HepG2 (cell line): ENCODE data around the gene PNRC1. TPM values are rescaled to one million over a fixed set of nuclear protein-coding genes. Genes with fewer than 3 reads are reported as not detected.

ENCODE experiments used
- DNMT3B ChIP-seq: conservative IDR thresholded peaks from 2 replicates; pipeline ENCODE4 v1.6.1; 2016; ENCODE audit warnings: missing biosample characterization, control low read depth
- ELF1 ChIP-seq: sonication (generic); formaldehyde crosslinking; IDR thresholded peaks from 2 replicates; pipeline ENCODE4 v1.4.0; 2020; ENCODE audit warnings: missing genetic modification reagents
- EZH2 ChIP-seq: conservative IDR thresholded peaks from 2 replicates; pipeline ENCODE4 v1.6.1; 2012; ENCODE audit warnings: mild to moderate bottlenecking, low read depth, low read length, moderate library complexity
- KLF16 ChIP-seq, 2 experiments: sonication (generic) in 1 of 2; formaldehyde crosslinking in 1 of 2; IDR thresholded peaks; 2 replicates each; pipeline versions ENCODE4 v1.6.1 to v1.8.0; 2016 to 2023; ENCODE audit warnings: missing genetic modification reagents in 2 of 2, missing compliant biosample characterization in 1 of 2
- SAP130 ChIP-seq: IDR thresholded peaks from 2 replicates; pipeline ENCODE4 v1.6.1; 2016; ENCODE audit warnings: low read depth
- TCF7L2 ChIP-seq: IDR thresholded peaks from 2 replicates; pipeline ENCODE4 v1.6.1; 2011; ENCODE audit warnings: mild to moderate bottlenecking, low read depth, low read length, moderate library complexity
- TP53 ChIP-seq: sonication (generic); formaldehyde crosslinking; conservative IDR thresholded peaks from 2 replicates; pipeline ENCODE4 v1.4.0; 2020; ENCODE audit warnings: missing genetic modification reagents
- ZNF160 ChIP-seq: sonication (generic); formaldehyde crosslinking; IDR thresholded peaks from 2 replicates; pipeline ENCODE4 v1.8.0; 2022; ENCODE audit warnings: mild to moderate bottlenecking, inconsistent platforms, missing genetic modification reagents
- ZNF225 ChIP-seq: sonication (generic); formaldehyde crosslinking; IDR thresholded peaks from 2 replicates; pipeline ENCODE4 v1.4.0; 2020; ENCODE audit warnings: mild to moderate bottlenecking, missing genetic modification reagents
- ZNF407 ChIP-seq: sonication (generic); formaldehyde crosslinking; IDR thresholded peaks from one replicate; pipeline ENCODE4 v1.5.1; 2020; ENCODE audit warnings: mild to moderate bottlenecking, missing genetic modification reagents; ENCODE audit errors: not compliant biosample characterization
- ZNF652 ChIP-seq: IDR thresholded peaks from 2 replicates; pipeline ENCODE4 v1.6.1; 2016; ENCODE audit warnings: low read depth, borderline replicate concordance
- polyA plus RNA-seq, 8 experiments: library from polyadenylated mRNA; depleted of rRNA in 3 of 8; stranded (reverse) in 7 of 8; unstranded in 1 of 8; fragments of >200 nt; fragmentation: Illumina TruSeq in 4 of 8; extraction: Trizol in 4 of 8; gene quantifications; 2 replicates each; pipeline versions ENCODE4 v1.2.1 to v1.2.3, GENCODE V29; 2011 to 2016; ENCODE audit warnings: low read depth in 4 of 8, missing spikeins in 1 of 8, mixed read lengths in 1 of 8; ENCODE audit not compliant: insufficient read depth in 1 of 8
- total RNA-seq, 5 experiments: library from RNA; depleted of rRNA; stranded (reverse); fragments of >200 nt; fragmentation: Illumina TruSeq; extraction: Trizol; gene quantifications; 2 replicates each; pipeline ENCODE4 v1.2.3, GENCODE V29; 2016; ENCODE audit warnings: low read depth in 1 of 5
- TF ChIP-seq, protein P1 (sequence below): sonication (generic); formaldehyde crosslinking; IDR thresholded peaks from 2 replicates; pipeline ENCODE4 v1.5.1; 2020; ENCODE audit warnings: mild to moderate bottlenecking, missing genetic modification reagents, moderate library complexity
- TF ChIP-seq, protein P2 (sequence below): sonication (generic); formaldehyde crosslinking; IDR thresholded peaks from 2 replicates; pipeline ENCODE4 v1.4.0; 2020; ENCODE audit warnings: missing genetic modification reagents

The PNRC1 gene
- total and polyA plus RNA-seq, 2 of the 13 experiments (the other 11 are each of a cell fraction or from before 2014, with no cell fraction given) = 17.6 to 36.0 TPM

- TF ChIP-seq ELF1 (peak; percentile 55; the same call in 1 of the 2 replicates), ZNF225 (peak; percentile 90; the same call in 1 of the 2 replicates), ZNF407 (CRISPR knock-in tag) (peak; percentile 78), KLF16 (CRISPR knock-in tag; IDR thresholded peaks at IDR 0.05) (peak in 1 of 2 experiments; percentile 93; a peak in 2 of 4 replicates), ZNF160 (CRISPR knock-in tag) (peak; percentile 46; the same call in 1 of the 2 replicates), SAP130 (CRISPR knock-in tag) (peak; percentile 73; the same call in 1 of the 2 replicates), TP53 (no peak), ZNF652 (CRISPR knock-in tag) (no peak), DNMT3B (CRISPR knock-in tag) (no peak), TCF7L2 (no peak), EZH2 (no peak)
- TF ChIP-seq, protein P1, sequence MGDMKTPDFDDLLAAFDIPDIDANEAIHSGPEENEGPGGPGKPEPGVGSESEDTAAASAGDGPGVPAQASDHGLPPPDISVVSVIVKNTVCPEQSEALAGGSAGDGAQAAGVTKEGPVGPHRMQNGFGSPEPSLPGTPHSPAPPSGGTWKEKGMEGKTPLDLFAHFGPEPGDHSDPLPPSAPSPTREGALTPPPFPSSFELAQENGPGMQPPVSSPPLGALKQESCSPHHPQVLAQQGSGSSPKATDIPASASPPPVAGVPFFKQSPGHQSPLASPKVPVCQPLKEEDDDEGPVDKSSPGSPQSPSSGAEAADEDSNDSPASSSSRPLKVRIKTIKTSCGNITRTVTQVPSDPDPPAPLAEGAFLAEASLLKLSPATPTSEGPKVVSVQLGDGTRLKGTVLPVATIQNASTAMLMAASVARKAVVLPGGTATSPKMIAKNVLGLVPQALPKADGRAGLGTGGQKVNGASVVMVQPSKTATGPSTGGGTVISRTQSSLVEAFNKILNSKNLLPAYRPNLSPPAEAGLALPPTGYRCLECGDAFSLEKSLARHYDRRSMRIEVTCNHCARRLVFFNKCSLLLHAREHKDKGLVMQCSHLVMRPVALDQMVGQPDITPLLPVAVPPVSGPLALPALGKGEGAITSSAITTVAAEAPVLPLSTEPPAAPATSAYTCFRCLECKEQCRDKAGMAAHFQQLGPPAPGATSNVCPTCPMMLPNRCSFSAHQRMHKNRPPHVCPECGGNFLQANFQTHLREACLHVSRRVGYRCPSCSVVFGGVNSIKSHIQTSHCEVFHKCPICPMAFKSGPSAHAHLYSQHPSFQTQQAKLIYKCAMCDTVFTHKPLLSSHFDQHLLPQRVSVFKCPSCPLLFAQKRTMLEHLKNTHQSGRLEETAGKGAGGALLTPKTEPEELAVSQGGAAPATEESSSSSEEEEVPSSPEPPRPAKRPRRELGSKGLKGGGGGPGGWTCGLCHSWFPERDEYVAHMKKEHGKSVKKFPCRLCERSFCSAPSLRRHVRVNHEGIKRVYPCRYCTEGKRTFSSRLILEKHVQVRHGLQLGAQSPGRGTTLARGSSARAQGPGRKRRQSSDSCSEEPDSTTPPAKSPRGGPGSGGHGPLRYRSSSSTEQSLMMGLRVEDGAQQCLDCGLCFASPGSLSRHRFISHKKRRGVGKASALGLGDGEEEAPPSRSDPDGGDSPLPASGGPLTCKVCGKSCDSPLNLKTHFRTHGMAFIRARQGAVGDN (CRISPR knock-in tag) = peak; percentile 74
- TF ChIP-seq, protein P2, sequence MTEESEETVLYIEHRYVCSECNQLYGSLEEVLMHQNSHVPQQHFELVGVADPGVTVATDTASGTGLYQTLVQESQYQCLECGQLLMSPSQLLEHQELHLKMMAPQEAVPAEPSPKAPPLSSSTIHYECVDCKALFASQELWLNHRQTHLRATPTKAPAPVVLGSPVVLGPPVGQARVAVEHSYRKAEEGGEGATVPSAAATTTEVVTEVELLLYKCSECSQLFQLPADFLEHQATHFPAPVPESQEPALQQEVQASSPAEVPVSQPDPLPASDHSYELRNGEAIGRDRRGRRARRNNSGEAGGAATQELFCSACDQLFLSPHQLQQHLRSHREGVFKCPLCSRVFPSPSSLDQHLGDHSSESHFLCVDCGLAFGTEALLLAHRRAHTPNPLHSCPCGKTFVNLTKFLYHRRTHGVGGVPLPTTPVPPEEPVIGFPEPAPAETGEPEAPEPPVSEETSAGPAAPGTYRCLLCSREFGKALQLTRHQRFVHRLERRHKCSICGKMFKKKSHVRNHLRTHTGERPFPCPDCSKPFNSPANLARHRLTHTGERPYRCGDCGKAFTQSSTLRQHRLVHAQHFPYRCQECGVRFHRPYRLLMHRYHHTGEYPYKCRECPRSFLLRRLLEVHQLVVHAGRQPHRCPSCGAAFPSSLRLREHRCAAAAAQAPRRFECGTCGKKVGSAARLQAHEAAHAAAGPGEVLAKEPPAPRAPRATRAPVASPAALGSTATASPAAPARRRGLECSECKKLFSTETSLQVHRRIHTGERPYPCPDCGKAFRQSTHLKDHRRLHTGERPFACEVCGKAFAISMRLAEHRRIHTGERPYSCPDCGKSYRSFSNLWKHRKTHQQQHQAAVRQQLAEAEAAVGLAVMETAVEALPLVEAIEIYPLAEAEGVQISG = peak; percentile 60; the same call in 1 of the 2 replicates
These were observed at the start of gene PNRC1 (continued) for GRCh38 chr6:89080281-89081128.
